Measurements from ENCODE around the gene EIF2AK3. TPM values are rescaled to one million over a fixed set of nuclear protein-coding genes. Genes with fewer than 3 reads are reported as not detected.

The EIF2AK3 gene
- total RNA-seq, 6 experiments from 2014 or later: 7.0 to 19.1 (median 11.1) TPM

- Histone ChIP-seq H3K9me3 (no peaks in the 10 kb centered on the region), H3K27ac (no peak overlapping the region), H3K4me1 (no peaks in the 10 kb centered on the region), H3K36me3 (no peaks in the 10 kb centered on the region), H3K27me3 (no peaks in the 10 kb centered on the region), H3K4me3 (no peak overlapping the region)
- no peak for DNase-seq
- ATAC-seq: no peak
- TF ChIP-seq CTCF (IDR thresholded peaks at IDR 0.05) (no peak), POLR2A (IDR thresholded peaks at IDR 0.05) (no peak)
- intact Hi-C loops (cut with DNase I): no loop called here
- 79% methylated on average over 2 of the region's 2 CpGs for WGBS (ENCODE audit: insufficient coverage, low coverage, low lambda C conversion rate, missing lambda C conversion rate)
These were observed 86.9 kb downstream of the EIF2AK3 start for GRCh38 chr2:88540346-88540745.

- no peaks in the 10 kb centered on the region for H3K36me3 ChIP-seq
- intact Hi-C loops (cut with DNase I): no loop called here
- ATAC-seq: no peak
- 81% methylated on average over 9 of the region's 11 CpGs for WGBS (ENCODE audit: insufficient coverage, low coverage, low lambda C conversion rate, missing lambda C conversion rate)
- H3K27me3 ChIP-seq: no peaks in the 10 kb centered on the region
- no peak for TF ChIP-seq POLR2A (IDR thresholded peaks at IDR 0.05)
- no peak for TF ChIP-seq CTCF (IDR thresholded peaks at IDR 0.05)
- no peak overlapping the region for H3K27ac ChIP-seq
- no peak for DNase-seq
- no peak overlapping the region for H3K4me3 ChIP-seq
- no peaks in the 10 kb centered on the region for H3K4me1 ChIP-seq
- no peaks in the 10 kb centered on the region for H3K9me3 ChIP-seq
These were observed 88.8 kb downstream of the EIF2AK3 start for GRCh38 chr2:88538362-88538917.

GRCh38 chr2:88537640-88538039, 89.6 kb downstream of the EIF2AK3 start:
- Histone ChIP-seq H3K27ac (no peak overlapping the region), H3K4me1 (no peaks in the 10 kb centered on the region), H3K9me3 (no peaks in the 10 kb centered on the region), H3K4me3 (no peak overlapping the region), H3K36me3 (no peaks in the 10 kb centered on the region), H3K27me3 (no peaks in the 10 kb centered on the region)
- TF ChIP-seq POLR2A (IDR thresholded peaks at IDR 0.05): no peak
- TF ChIP-seq CTCF (IDR thresholded peaks at IDR 0.05): no peak
- DNase-seq: no peak
- intact Hi-C loops (cut with DNase I): no loop called here
- WGBS (ENCODE audit: insufficient coverage, low coverage, low lambda C conversion rate, missing lambda C conversion rate): 51% methylated on average over 5 of the region's 6 CpGs
- ATAC-seq: no peak

- intact Hi-C loops (cut with DNase I): no loop called here
- Histone ChIP-seq H3K27me3 (no peaks in the 10 kb centered on the region), H3K9me3 (no peaks in the 10 kb centered on the region), H3K27ac (no peak overlapping the region), H3K36me3 (no peaks in the 10 kb centered on the region), H3K4me3 (no peak overlapping the region), H3K4me1 (no peaks in the 10 kb centered on the region)
- DNase-seq (no peak), ATAC-seq (no peak)
- 79% methylated on average over 4 of the region's 4 CpGs for WGBS (ENCODE audit: insufficient coverage, low coverage, low lambda C conversion rate, missing lambda C conversion rate)
- no peak for TF ChIP-seq POLR2A (IDR thresholded peaks at IDR 0.05)
- TF ChIP-seq CTCF (IDR thresholded peaks at IDR 0.05): no peak
These were observed 97.2 kb downstream of the EIF2AK3 start for GRCh38 chr2:88530081-88530480.
